GM19452 (cell line): Measurements from ENCODE around the gene PFKFB4.

Experiments
- ATAC-seq: cut with Tn5 transposase; IDR thresholded peaks from one replicate; pipeline ENCODE4 v1.9.1; 2021; ENCODE audit not compliant: unreplicated experiment

The PFKFB4 gene

GRCh38 chr3:48585411-48585810, 28.8 kb upstream of the PFKFB4 start:
- ATAC-seq: no peak

- no peak for ATAC-seq
Observed at GRCh38 chr3:48584836-48585235, 28.2 kb upstream of the PFKFB4 start.

GRCh38 chr3:48581621-48582481, 25.2 kb upstream of the PFKFB4 start:
- ATAC-seq: no peak

GRCh38 chr3:48576647-48577046, 20.0 kb upstream of the PFKFB4 start:
- no peak for ATAC-seq

GRCh38 chr3:48575366-48575765, 18.8 kb upstream of the PFKFB4 start:
- no peak for ATAC-seq

GRCh38 chr3:48573973-48574585, 17.5 kb upstream of the PFKFB4 start:
- ATAC-seq: no peak

- ATAC-seq: no peak
Observed at GRCh38 chr3:48572517-48572916, 15.9 kb upstream of the PFKFB4 start.

- ATAC-seq: no peak
Observed at GRCh38 chr3:48571938-48572337, 15.3 kb upstream of the PFKFB4 start.

- no peak for ATAC-seq
Observed at GRCh38 chr3:48569808-48570450, 13.3 kb upstream of the PFKFB4 start.

GRCh38 chr3:48569400-48569799, 12.8 kb upstream of the PFKFB4 start:
- no peak for ATAC-seq

GRCh38 chr3:48568476-48568875, 11.9 kb upstream of the PFKFB4 start:
- ATAC-seq: no peak

- no peak for ATAC-seq
Observed at GRCh38 chr3:48567500-48567899, 10.9 kb upstream of the PFKFB4 start.

GRCh38 chr3:48567090-48567489, 10.5 kb upstream of the PFKFB4 start:
- no peak for ATAC-seq

- no peak for ATAC-seq
Observed at GRCh38 chr3:48566401-48566760, 9.8 kb upstream of the PFKFB4 start.

GRCh38 chr3:48565591-48566400, 9.2 kb upstream of the PFKFB4 start:
- no peak for ATAC-seq

- ATAC-seq: no peak
Observed at GRCh38 chr3:48565186-48565585, 8.6 kb upstream of the PFKFB4 start.

GRCh38 chr3:48564667-48565066, 8.1 kb upstream of the PFKFB4 start:
- no peak for ATAC-seq

- ATAC-seq: no peak
Observed at GRCh38 chr3:48564022-48564421, 7.4 kb upstream of the PFKFB4 start.

GRCh38 chr3:48563382-48563918, 6.8 kb upstream of the PFKFB4 start, which contains the start of gene UCN2:
UCN2 (minus strand) TSS chr3:48563781; CDS start chr3:48563124, 657 bp downstream.
- ATAC-seq: no peak

- no peak for ATAC-seq
Observed at GRCh38 chr3:48562367-48563095, 5.9 kb upstream of the PFKFB4 start.
